Measurements from ENCODE around the gene MTREX.

GRCh38 chr5:55377810-55378209 lies 70.0 kb downstream of the MTREX start:
- TF ChIP-seq HDAC2 (IDR thresholded peaks at IDR 0.05), result no peak
- TF ChIP-seq, protein P1, sequence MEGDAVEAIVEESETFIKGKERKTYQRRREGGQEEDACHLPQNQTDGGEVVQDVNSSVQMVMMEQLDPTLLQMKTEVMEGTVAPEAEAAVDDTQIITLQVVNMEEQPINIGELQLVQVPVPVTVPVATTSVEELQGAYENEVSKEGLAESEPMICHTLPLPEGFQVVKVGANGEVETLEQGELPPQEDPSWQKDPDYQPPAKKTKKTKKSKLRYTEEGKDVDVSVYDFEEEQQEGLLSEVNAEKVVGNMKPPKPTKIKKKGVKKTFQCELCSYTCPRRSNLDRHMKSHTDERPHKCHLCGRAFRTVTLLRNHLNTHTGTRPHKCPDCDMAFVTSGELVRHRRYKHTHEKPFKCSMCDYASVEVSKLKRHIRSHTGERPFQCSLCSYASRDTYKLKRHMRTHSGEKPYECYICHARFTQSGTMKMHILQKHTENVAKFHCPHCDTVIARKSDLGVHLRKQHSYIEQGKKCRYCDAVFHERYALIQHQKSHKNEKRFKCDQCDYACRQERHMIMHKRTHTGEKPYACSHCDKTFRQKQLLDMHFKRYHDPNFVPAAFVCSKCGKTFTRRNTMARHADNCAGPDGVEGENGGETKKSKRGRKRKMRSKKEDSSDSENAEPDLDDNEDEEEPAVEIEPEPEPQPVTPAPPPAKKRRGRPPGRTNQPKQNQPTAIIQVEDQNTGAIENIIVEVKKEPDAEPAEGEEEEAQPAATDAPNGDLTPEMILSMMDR (IDR thresholded peaks at IDR 0.05), result no peak
- TF ChIP-seq POLR2A (IDR thresholded peaks at IDR 0.05; ENCODE audit: low read length), result no peak
